Sigmoid colon (tissue), 4 donors: ENCODE measurements around the gene VPS13A.

ENCODE experiments used
- CTCF ChIP-seq, 4 experiments: fragments of 450-650 bp in 3 of 4; fragments of 200-600 bp in 1 of 4; IDR thresholded peaks; one replicate each; pipeline ENCODE4 v1.5.1; 2016 to 2019; ENCODE audit warnings: antibody characterized with exemption in 4 of 4, mild to moderate bottlenecking in 3 of 4, moderate library complexity in 2 of 4
- EP300 ChIP-seq, 4 donors: sonication (generic); formaldehyde crosslinking; IDR thresholded peaks; one replicate each; pipeline ENCODE4 v1.6.1; 2017; ENCODE audit warnings: antibody characterized with exemption in 4 of 4
- POLR2A ChIP-seq, 2 donors: fragments of 450-650 bp; IDR thresholded peaks; one replicate each; pipeline ENCODE4 v1.6.1; 2016; ENCODE audit warnings: antibody characterized with exemption in 2 of 2, mild to moderate bottlenecking in 2 of 2, moderate library complexity in 2 of 2
- POLR2AphosphoS5 ChIP-seq, 4 donors: sonication (generic); formaldehyde crosslinking; IDR thresholded peaks; one replicate each; pipeline ENCODE4 v1.6.1; 2017; ENCODE audit warnings: antibody characterized with exemption in 4 of 4

- TF ChIP-seq CTCF (IDR thresholded peaks at IDR 0.05) (no peak), POLR2AphosphoS5 (IDR thresholded peaks at IDR 0.05) (no peak), POLR2A (IDR thresholded peaks at IDR 0.05) (no peak), EP300 (IDR thresholded peaks at IDR 0.05) (no peak)
These were observed 27.5 kb upstream of the VPS13A start for GRCh38 chr9:77149879-77150278.
